ENCODE measurements around the gene PDLIM7.

The PDLIM7 gene

GRCh38 chr5:177491429-177491945, 5.9 kb downstream of the PDLIM7 start:
- H3K4me2 ChIP-seq, result no peak overlapping the region
- H2AFZ ChIP-seq (ENCODE audit: low read depth), result no peak overlapping the region
- H3K4me1 ChIP-seq (ENCODE audit: low read depth, poor library complexity, severe bottlenecking), result peaks cover 8% of the 10 kb centered on the region
- no peak overlapping the region for H3K27ac ChIP-seq
- no peak overlapping the region for H3K4me3 ChIP-seq (IDR thresholded peaks at IDR 0.05; ENCODE audit: insufficient read depth, low read depth, low read length)
- no peaks in the 10 kb centered on the region for H3K36me3 ChIP-seq (ENCODE audit: insufficient read depth)
- no peaks in the 10 kb centered on the region for H4K20me1 ChIP-seq (ENCODE audit: insufficient read depth)
- no peak overlapping the region for H3K9ac ChIP-seq
- H3K79me2 ChIP-seq (ENCODE audit: insufficient read depth, low read depth), result no peaks in the 10 kb centered on the region
- H3K27me3 ChIP-seq (ENCODE audit: insufficient read depth, low read depth), result no peaks in the 10 kb centered on the region
- no peak; the same call in 1 of the 2 replicates for TF ChIP-seq CTCF (conservative IDR thresholded peaks at IDR 0.05; ENCODE audit: low read depth, low read length)

DNA sequence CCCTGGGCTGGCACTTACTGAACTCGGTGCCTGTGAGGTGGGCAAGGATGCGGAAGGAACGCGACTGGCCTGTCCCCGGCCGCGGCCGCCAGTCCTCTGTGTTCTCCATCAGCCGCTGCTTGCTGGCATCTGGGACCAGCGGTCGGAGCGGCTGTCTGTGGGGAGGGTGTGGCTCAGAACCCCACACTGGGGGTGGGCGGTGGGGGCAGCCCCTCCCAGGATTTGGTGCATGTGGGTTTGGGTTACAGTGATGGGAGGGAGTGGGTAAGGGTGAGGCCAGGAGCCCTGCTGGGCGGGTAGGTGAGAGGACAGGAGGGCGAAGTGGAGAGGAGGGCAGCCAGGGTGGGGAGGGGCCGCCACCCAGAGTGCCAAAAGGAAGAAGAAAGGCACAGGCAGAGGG, 6.4 kb downstream of the PDLIM7 start:
- Histone ChIP-seq H3K4me2 (no peak overlapping the region), H3K27me3 (ENCODE audit: insufficient read depth, low read depth) (no peaks in the 10 kb centered on the region), H3K79me2 (ENCODE audit: insufficient read depth, low read depth) (no peaks in the 10 kb centered on the region), H3K4me3 (IDR thresholded peaks at IDR 0.05; ENCODE audit: insufficient read depth, low read depth, low read length) (no peak overlapping the region), H4K20me1 (ENCODE audit: insufficient read depth) (no peaks in the 10 kb centered on the region), H3K36me3 (ENCODE audit: insufficient read depth) (no peaks in the 10 kb centered on the region), H2AFZ (ENCODE audit: low read depth) (no peak overlapping the region), H3K4me1 (ENCODE audit: low read depth, poor library complexity, severe bottlenecking) (peaks cover 5% of the 10 kb centered on the region), H3K27ac (no peak overlapping the region), H3K9ac (no peak overlapping the region)
- TF ChIP-seq CTCF (conservative IDR thresholded peaks at IDR 0.05; ENCODE audit: low read depth, low read length), result no peak

GRCh38 chr5:177490311-177490991, 7.0 kb downstream of the PDLIM7 start:
- no peak for TF ChIP-seq CTCF (conservative IDR thresholded peaks at IDR 0.05; ENCODE audit: low read depth, low read length)

GRCh38 chr5:177489119-177489716, 8.2 kb downstream of the PDLIM7 start:
- H3K4me2 ChIP-seq, result peak overlapping the region; percentile 21; the same call in 1 of the 2 replicates
- H3K27me3 ChIP-seq (ENCODE audit: insufficient read depth, low read depth), result no peaks in the 10 kb centered on the region
- no peak overlapping the region for H3K27ac ChIP-seq
- no peaks in the 10 kb centered on the region for H4K20me1 ChIP-seq (ENCODE audit: insufficient read depth)
- H2AFZ ChIP-seq (ENCODE audit: low read depth), result no peak overlapping the region; the same call in 1 of the 2 replicates
- H3K36me3 ChIP-seq (ENCODE audit: insufficient read depth), result no peaks in the 10 kb centered on the region
- H3K79me2 ChIP-seq (ENCODE audit: insufficient read depth, low read depth), result no peaks in the 10 kb centered on the region
- H3K9ac ChIP-seq, result no peak overlapping the region
- H3K4me1 ChIP-seq (ENCODE audit: low read depth, poor library complexity, severe bottlenecking), result peaks cover 5% of the 10 kb centered on the region
- TF ChIP-seq CTCF (conservative IDR thresholded peaks at IDR 0.05; ENCODE audit: low read depth, low read length), result peak; percentile 40
- no peak overlapping the region for H3K4me3 ChIP-seq (IDR thresholded peaks at IDR 0.05; ENCODE audit: insufficient read depth, low read depth, low read length)

More at GRCh38 chr5:177490311-177490991, 7.0 kb downstream of the PDLIM7 start:
- Histone ChIP-seq H3K79me2 (ENCODE audit: insufficient read depth, low read depth) (no peaks in the 10 kb centered on the region), H3K27me3 (ENCODE audit: insufficient read depth, low read depth) (no peaks in the 10 kb centered on the region), H3K9ac (no peak overlapping the region), H3K36me3 (ENCODE audit: insufficient read depth) (no peaks in the 10 kb centered on the region), H4K20me1 (ENCODE audit: insufficient read depth) (no peaks in the 10 kb centered on the region), H3K4me2 (no peak overlapping the region), H3K4me3 (IDR thresholded peaks at IDR 0.05; ENCODE audit: insufficient read depth, low read depth, low read length) (no peak overlapping the region), H3K4me1 (ENCODE audit: low read depth, poor library complexity, severe bottlenecking) (peaks cover 5% of the 10 kb centered on the region), H2AFZ (ENCODE audit: low read depth) (no peak overlapping the region), H3K27ac (no peak overlapping the region)
